Right lobe of liver (tissue), 6 donors: ENCODE data around the gene TMEM256. TPM values are rescaled to one million over a fixed set of nuclear protein-coding genes. Genes with fewer than 3 reads are reported as not detected.

ENCODE experiments used
- ATAC-seq, 4 donors: fragments of 200-7000 bp; cut with Tn5 transposase; one replicate each; pipeline ENCODE4 v1.9.1; 2020; ENCODE audit warnings: mild to moderate bottlenecking in 4 of 4, moderate library complexity in 4 of 4
- DNase-seq, 3 donors: peaks; one replicate each; pipeline ENCODE4 v3.0.0-alpha.2; 2020
- H3K27ac ChIP-seq, 3 donors: fragments of 200-600 bp; one replicate each; pipeline ENCODE4 v1.8.0; 2022
- H3K27me3 ChIP-seq, 2 donors: fragments of 200-600 bp; one replicate each; pipeline ENCODE4 v1.8.0; 2022
- H3K36me3 ChIP-seq, 4 donors: fragments of 200-600 bp; sonication (generic) in 1 of 4; one replicate each; pipeline versions ENCODE4 v1.5.1 to v1.8.0; 2017 to 2022; ENCODE audit warnings: control low read depth in 1 of 4
- H3K4me1 ChIP-seq, 4 donors: fragments of 200-600 bp; sonication (generic) in 1 of 4; one replicate each; pipeline versions ENCODE4 v1.5.1 to v1.8.0; 2017 to 2022; ENCODE audit warnings: control low read depth in 1 of 4
- H3K4me3 ChIP-seq, 3 donors: fragments of 200-600 bp; one replicate each; pipeline ENCODE4 v1.8.0; 2022
- H3K9me3 ChIP-seq, 4 donors: fragments of 200-600 bp; sonication (generic) in 1 of 4; one replicate each; pipeline versions ENCODE4 v1.5.1 to v1.8.0; 2017 to 2022; ENCODE audit warnings: control low read depth in 1 of 4
- POLR2A ChIP-seq: fragments of 450-650 bp; IDR thresholded peaks from one replicate; pipeline ENCODE4 v1.6.1; 2017; ENCODE audit warnings: antibody characterized with exemption, mild to moderate bottlenecking
- WGBS: methylation state at CpG from one replicate; pipeline ENCODE4 v1.1.6; 2018; ENCODE audit warnings: low coverage, low lambda C conversion rate; ENCODE audit not compliant: insufficient coverage; ENCODE audit errors: missing lambda C conversion rate; 5-methylcytosine and 5-hydroxymethylcytosine counted together
- intact Hi-C, 2 donors: fragments of 100-400 bp; cut with DNase I; formaldehyde crosslinking; loops; one replicate each; pipeline versions ENCODE4 v1.11.2 to v1.14.1; 2022
- total RNA-seq, 6 experiments: library from RNA; depleted of rRNA in 2 of 6; stranded (reverse); fragments of >200 nt in 2 of 6; fragmentation: NEBNext Ultra II Directional in 3 of 6; extraction: Animal tissue kit (Norgen Biotek cat#: 25700) in 3 of 6; gene quantifications; one replicate each; pipeline versions ENCODE4 v1.1.0 to v1.2.4, GENCODE V29; 2016 to 2023
- TF ChIP-seq, protein P1 (sequence below), 4 donors: fragments of 200-600 bp in 3 of 4; fragments of 450-650 bp in 1 of 4; IDR thresholded peaks; one replicate each; pipeline versions ENCODE4 v1.5.1 to v1.8.0; 2016 to 2022; ENCODE audit warnings: antibody characterized with exemption in 4 of 4, mild to moderate bottlenecking in 2 of 4
- donor health status: DM: no; HTN: yes; CAD: no.
- donor health status: DM: no; HTN: no; CAD: no.
- donor health status: DM: no; HTN: no; CAD: no.
- donor health status: DM: no; HTN: yes; CAD: no.
- donor health status: DM: no; HTN: yes; CAD: no.

Gene TMEM256
- total RNA-seq, 6 experiments from 2014 or later, result 56.4 to 95.4 (median 68.9) TPM

DNA sequence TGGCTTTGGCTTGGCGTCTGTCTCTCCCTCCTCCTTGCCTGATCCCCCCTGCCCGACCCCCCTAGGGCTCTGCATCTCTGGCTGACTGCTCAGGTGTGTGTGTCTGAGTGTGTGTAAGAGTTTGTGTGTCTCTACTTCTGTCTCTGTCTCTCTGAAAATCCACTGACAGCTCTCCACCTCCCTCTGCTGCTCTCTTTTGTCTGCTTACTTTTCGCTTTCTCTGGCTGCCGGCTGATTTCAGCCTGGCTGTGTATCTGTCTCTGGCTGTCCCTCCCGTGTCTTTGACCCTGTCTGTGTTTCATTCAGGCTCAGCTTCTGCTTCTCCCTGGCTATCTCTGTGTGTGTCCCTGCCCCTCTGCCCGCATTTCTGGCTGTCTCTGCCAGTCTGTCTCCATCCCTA lies 12.4 kb upstream of the TMEM256 start:
- Histone ChIP-seq H3K27me3 (no peaks in the 10 kb centered on the region), H3K36me3 (no peaks in the 10 kb centered on the region), H3K4me3 (no peak overlapping the region), H3K9me3 (no peaks in the 10 kb centered on the region), H3K4me1 (no peaks in the 10 kb centered on the region), H3K27ac (no peak overlapping the region)
- intact Hi-C loops, result no loop called here
- DNase-seq, result no peak
- 52% methylated on average over 5 of the region's 6 CpGs for WGBS
- ATAC-seq, result no peak
- TF ChIP-seq, protein P1, sequence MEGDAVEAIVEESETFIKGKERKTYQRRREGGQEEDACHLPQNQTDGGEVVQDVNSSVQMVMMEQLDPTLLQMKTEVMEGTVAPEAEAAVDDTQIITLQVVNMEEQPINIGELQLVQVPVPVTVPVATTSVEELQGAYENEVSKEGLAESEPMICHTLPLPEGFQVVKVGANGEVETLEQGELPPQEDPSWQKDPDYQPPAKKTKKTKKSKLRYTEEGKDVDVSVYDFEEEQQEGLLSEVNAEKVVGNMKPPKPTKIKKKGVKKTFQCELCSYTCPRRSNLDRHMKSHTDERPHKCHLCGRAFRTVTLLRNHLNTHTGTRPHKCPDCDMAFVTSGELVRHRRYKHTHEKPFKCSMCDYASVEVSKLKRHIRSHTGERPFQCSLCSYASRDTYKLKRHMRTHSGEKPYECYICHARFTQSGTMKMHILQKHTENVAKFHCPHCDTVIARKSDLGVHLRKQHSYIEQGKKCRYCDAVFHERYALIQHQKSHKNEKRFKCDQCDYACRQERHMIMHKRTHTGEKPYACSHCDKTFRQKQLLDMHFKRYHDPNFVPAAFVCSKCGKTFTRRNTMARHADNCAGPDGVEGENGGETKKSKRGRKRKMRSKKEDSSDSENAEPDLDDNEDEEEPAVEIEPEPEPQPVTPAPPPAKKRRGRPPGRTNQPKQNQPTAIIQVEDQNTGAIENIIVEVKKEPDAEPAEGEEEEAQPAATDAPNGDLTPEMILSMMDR (IDR thresholded peaks at IDR 0.05), result no peak
- TF ChIP-seq POLR2A, result no peak

DNA sequence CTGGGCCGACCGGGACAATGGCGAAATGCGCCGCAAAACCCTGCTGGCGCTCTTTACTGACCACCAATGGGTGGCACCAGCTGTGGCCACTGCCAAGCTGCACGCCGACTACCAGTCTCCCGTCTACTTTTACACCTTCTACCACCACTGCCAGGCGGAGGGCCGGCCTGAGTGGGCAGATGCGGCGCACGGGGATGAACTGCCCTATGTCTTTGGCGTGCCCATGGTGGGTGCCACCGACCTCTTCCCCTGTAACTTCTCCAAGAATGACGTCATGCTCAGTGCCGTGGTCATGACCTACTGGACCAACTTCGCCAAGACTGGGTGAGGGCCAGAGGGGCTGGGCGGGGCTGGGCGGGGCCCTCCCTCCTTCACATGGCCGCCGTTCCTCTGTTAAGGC lies 11.9 kb upstream of the TMEM256 start:
- no peaks in the 10 kb centered on the region for H3K36me3 ChIP-seq
- H3K27ac ChIP-seq, result no peak overlapping the region
- H3K9me3 ChIP-seq, result no peaks in the 10 kb centered on the region
- intact Hi-C loops, result no loop called here
- WGBS, result 88% methylated on average over 11 of the region's 23 CpGs
- ATAC-seq (no peak), DNase-seq (no peak)
- H3K4me3 ChIP-seq, result no peak overlapping the region
- H3K4me1 ChIP-seq, result no peaks in the 10 kb centered on the region
- no peaks in the 10 kb centered on the region for H3K27me3 ChIP-seq
- TF ChIP-seq, protein P1 (IDR thresholded peaks at IDR 0.05), result no peak
- TF ChIP-seq POLR2A, result no peak

DNA sequence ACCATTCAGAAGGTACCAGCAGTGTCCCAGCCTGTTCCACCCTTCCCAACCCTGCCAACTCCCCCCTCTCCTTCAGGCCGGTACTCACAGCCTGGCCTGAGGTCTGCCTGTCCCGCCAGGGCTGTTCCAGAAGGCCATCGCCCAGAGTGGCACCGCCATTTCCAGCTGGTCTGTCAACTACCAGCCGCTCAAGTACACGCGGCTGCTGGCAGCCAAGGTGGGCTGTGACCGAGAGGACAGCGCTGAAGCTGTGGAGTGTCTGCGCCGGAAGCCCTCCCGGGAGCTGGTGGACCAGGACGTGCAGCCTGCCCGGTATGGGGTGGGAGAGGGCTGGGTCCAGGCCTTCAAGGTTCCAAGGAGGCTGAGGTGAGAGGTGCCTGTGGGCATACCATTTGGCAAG lies 10.9 kb upstream of the TMEM256 start:
- H3K36me3 ChIP-seq, result no peaks in the 10 kb centered on the region
- no peak for ATAC-seq
- 80% methylated on average over 6 of the region's 14 CpGs for WGBS
- intact Hi-C loops, result no loop called here
- H3K9me3 ChIP-seq, result no peaks in the 10 kb centered on the region
- H3K27me3 ChIP-seq, result no peaks in the 10 kb centered on the region
- H3K4me1 ChIP-seq, result no peaks in the 10 kb centered on the region
- no peak overlapping the region for H3K4me3 ChIP-seq
- DNase-seq, result no peak
- TF ChIP-seq, protein P1 (IDR thresholded peaks at IDR 0.05), result no peak
- TF ChIP-seq POLR2A, result no peak
- H3K27ac ChIP-seq, result no peak overlapping the region

DNA sequence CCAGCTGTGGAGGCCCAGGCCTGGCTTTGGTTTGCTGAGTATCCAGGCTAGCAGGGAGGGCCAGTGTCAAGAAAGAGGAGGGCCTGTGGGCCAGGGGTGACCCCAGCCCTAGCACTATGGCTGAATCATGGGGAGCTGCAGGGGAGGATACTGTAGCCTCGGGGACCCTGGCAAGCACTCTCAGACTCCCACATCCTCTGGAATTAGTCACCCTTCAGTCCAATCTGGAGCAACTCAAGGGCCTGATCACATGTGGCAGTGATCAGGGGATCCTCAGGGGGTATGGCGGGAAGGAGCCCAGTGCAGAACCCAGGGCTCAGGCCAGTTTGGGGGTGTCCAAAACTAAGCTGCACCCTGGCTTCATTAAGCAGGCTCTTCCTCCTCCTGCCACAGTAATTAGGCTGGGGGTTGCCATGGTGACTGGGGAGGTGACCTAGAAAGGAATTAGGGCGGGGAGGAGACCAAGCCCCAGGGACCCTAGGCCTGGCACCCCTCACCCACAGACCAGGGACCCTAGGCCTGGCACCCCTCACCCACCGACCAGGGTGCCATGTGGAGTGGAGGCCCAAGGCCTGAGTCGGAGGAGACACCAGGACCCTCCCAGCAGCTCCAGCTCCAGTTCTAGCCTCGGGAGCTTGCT lies 9.6 kb upstream of the TMEM256 start:
- ATAC-seq, result no peak

More for the DNA sequence above, 9.6 kb upstream of the TMEM256 start:
- Histone ChIP-seq H3K4me3 (no peak overlapping the region), H3K9me3 (no peaks in the 10 kb centered on the region), H3K27ac (no peak overlapping the region), H3K4me1 (no peaks in the 10 kb centered on the region), H3K36me3 (no peaks in the 10 kb centered on the region), H3K27me3 (no peaks in the 10 kb centered on the region)
- 66% methylated on average over 2 of the region's 6 CpGs for WGBS
- intact Hi-C loops, result no loop called here
- no peak for DNase-seq
- TF ChIP-seq POLR2A, result no peak
- TF ChIP-seq, protein P1 (IDR thresholded peaks at IDR 0.05), result no peak
